Esophagus muscularis mucosa (tissue), 4 donors: ENCODE measurements around the gene MARVELD3. TPM values are rescaled to one million over a fixed set of nuclear protein-coding genes. Genes with fewer than 3 reads are reported as not detected.
"Not testable (repeated sequence)": the region's sequence is repeated elsewhere in the genome, so short reads cannot be mapped to it uniquely, and the experiment has no call there.

Experiments
- DNase-seq: peaks from one replicate; pipeline ENCODE4 v3.0.0-alpha.2; 2017; ENCODE audit errors: extremely low spot score
- H3K27ac ChIP-seq, 4 donors: fragments of 200-600 bp; sonication (generic); replicated peaks in 1 of 4; 1 replicate in 3 of 4; 2 replicates in 1 of 4; pipeline ENCODE4 v1.5.1; 2016 to 2019; ENCODE audit warnings: mild to moderate bottlenecking in 1 of 4
- H3K27me3 ChIP-seq, 4 donors: fragments of 200-600 bp; sonication (generic); one replicate each; pipeline versions ENCODE4 v1.5.1 to v1.6.0; 2016 to 2019
- H3K36me3 ChIP-seq, 4 donors: fragments of 200-600 bp; sonication (generic); one replicate each; pipeline ENCODE4 v1.5.1; 2016 to 2019
- H3K4me1 ChIP-seq, 4 donors: fragments of 200-600 bp; sonication (generic); one replicate each; pipeline ENCODE4 v1.5.1; 2016 to 2019
- H3K4me3 ChIP-seq, 4 donors: fragments of 200-600 bp; sonication (generic); 1 replicate in 2 of 4; 2 replicates in 2 of 4; pipeline ENCODE4 v1.5.1; 2016 to 2019; ENCODE audit warnings: mild to moderate bottlenecking in 4 of 4, moderate library complexity in 1 of 4
- H3K9me3 ChIP-seq, 4 donors: fragments of 200-600 bp; sonication (generic); 1 replicate in 3 of 4; 2 replicates in 1 of 4; pipeline ENCODE4 v1.5.1; 2016 to 2019
- CTCF ChIP-seq, 3 experiments: fragments of 200-600 bp in 2 of 3; fragments of 450-650 bp in 1 of 3; sonication (generic) in 2 of 3; IDR thresholded peaks; one replicate each; pipeline ENCODE4 v1.5.1; 2017 to 2019; ENCODE audit warnings: antibody characterized with exemption in 3 of 3, mild to moderate bottlenecking in 2 of 3, moderate library complexity in 1 of 3
- EP300 ChIP-seq: sonication (generic); formaldehyde crosslinking; IDR thresholded peaks from one replicate; pipeline ENCODE4 v1.6.1; 2017; ENCODE audit warnings: antibody characterized with exemption
- POLR2A ChIP-seq: fragments of 450-650 bp; IDR thresholded peaks from one replicate; pipeline ENCODE4 v1.6.1; 2017; ENCODE audit warnings: antibody characterized with exemption, moderate library complexity, mild to moderate bottlenecking, low read depth
- POLR2AphosphoS5 ChIP-seq, 2 donors: sonication (generic); formaldehyde crosslinking; IDR thresholded peaks; one replicate each; pipeline ENCODE4 v1.6.1; 2017; ENCODE audit warnings: antibody characterized with exemption in 2 of 2
- WGBS: methylation state at CpG from one replicate; pipeline ENCODE4 v1.1.5; 2018; 5-methylcytosine and 5-hydroxymethylcytosine counted together
- intact Hi-C: fragments of 100-400 bp; cut with DNase I; formaldehyde crosslinking; loops from one replicate; pipeline ENCODE4 v1.15.1; 2023
- total RNA-seq, 4 donors: library from RNA; depleted of rRNA; stranded (reverse); fragments of >200 nt; gene quantifications; one replicate each; pipeline versions ENCODE4 v1.1.0 to v1.2.1, GENCODE V29; 2016

Gene MARVELD3
- total RNA-seq, 4 donors from 2014 or later: 0.46 TPM; not detected in 3

- WGBS: 69% methylated on average over 2 of the region's 2 CpGs
- TF ChIP-seq CTCF (IDR thresholded peaks at IDR 0.05) (no peak), EP300 (no peak), POLR2A (no peak), POLR2AphosphoS5 (IDR thresholded peaks at IDR 0.05) (no peak)
- H3K27me3 ChIP-seq: peaks cover 0 to 47% (median 0%) of the 10 kb centered on the region in 4 donors
- no peak overlapping the region for H3K27ac ChIP-seq
- H3K9me3 ChIP-seq: no peaks in the 10 kb centered on the region
- no peaks in the 10 kb centered on the region for H3K36me3 ChIP-seq
- intact Hi-C loops: no loop called here
- DNase-seq: no peak
- peaks cover 0 to 5% (median 4%) of the 10 kb centered on the region in 4 donors for H3K4me1 ChIP-seq
- no peak overlapping the region for H3K4me3 ChIP-seq
Observed at GRCh38 chr16:71609066-71609465, 16.9 kb upstream of the MARVELD3 start.

GRCh38 chr16:71610447-71610846 lies 15.5 kb upstream of the MARVELD3 start:
- TF ChIP-seq POLR2AphosphoS5 (IDR thresholded peaks at IDR 0.05) (no peak), EP300 (no peak)
- Histone ChIP-seq H3K36me3 (no peaks in the 10 kb centered on the region), H3K4me1 (peaks cover 0 to 5% (median 4%) of the 10 kb centered on the region in 4 donors), H3K9me3 (no peaks in the 10 kb centered on the region), H3K27ac (no peak overlapping the region), H3K27me3 (peaks cover 0 to 59% (median 0%) of the 10 kb centered on the region in 4 donors), H3K4me3 (no peak overlapping the region)
- intact Hi-C loops: loop anchor here (5.0 kb wide), 1 partner anchor 198 kb away; no protein-coding TSS in a partner anchor
- WGBS: 79% methylated on average over 4 of the region's 4 CpGs
- no peak for DNase-seq

- no peak overlapping the region for H3K27ac ChIP-seq
- H3K9me3 ChIP-seq: no peaks in the 10 kb centered on the region
- H3K4me1 ChIP-seq: peaks cover 0 to 5% (median 4%) of the 10 kb centered on the region in 4 donors
- intact Hi-C loops: loop anchor here (5.0 kb wide), 1 partner anchor 199 kb away; no protein-coding TSS in a partner anchor
- H3K4me3 ChIP-seq: no peak overlapping the region
- H3K36me3 ChIP-seq: no peaks in the 10 kb centered on the region
- TF ChIP-seq POLR2A (no peak), CTCF (IDR thresholded peaks at IDR 0.05) (peak; percentile 60 to 82 (median 69))
- WGBS: 14% methylated on average over 19 of the region's 19 CpGs
- DNase-seq: no peak
- H3K27me3 ChIP-seq: peaks cover 0 to 66% (median 2%) of the 10 kb centered on the region in 4 donors
Observed at GRCh38 chr16:71610936-71611871, 14.8 kb upstream of the MARVELD3 start.

- DNase-seq, H3K4me1 ChIP-seq, H3K27ac ChIP-seq, H3K36me3 ChIP-seq, H3K9me3 ChIP-seq, H3K4me3 ChIP-seq: not testable (repeated sequence)
- intact Hi-C loops: loop anchor here (5.0 kb wide), 1 partner anchor 203 kb away; no protein-coding TSS in a partner anchor
- peaks cover 0 to 77% (median 2%) of the 10 kb centered on the region in 4 donors for H3K27me3 ChIP-seq
- whole genome bisulfite sequencing: 85% methylated on average over 8 of the region's 8 CpGs
Observed at GRCh38 chr16:71614956-71615355, 11.0 kb upstream of the MARVELD3 start.

GRCh38 chr16:71618429-71618828 lies 7.6 kb upstream of the MARVELD3 start:
- Histone ChIP-seq H3K4me1 (no peaks in the 10 kb centered on the region), H3K4me3 (no peak overlapping the region), H3K9me3 (peaks cover 0 to 8% (median 0%) of the 10 kb centered on the region in 4 donors), H3K27ac (no peak overlapping the region), H3K27me3 (peaks cover 0 to 74% (median 2%) of the 10 kb centered on the region in 4 donors), H3K36me3 (no peaks in the 10 kb centered on the region)
- intact Hi-C loops: no loop called here
- DNase-seq: no peak
- 69% methylated on average over 4 of the region's 4 CpGs for WGBS
- TF ChIP-seq POLR2AphosphoS5 (IDR thresholded peaks at IDR 0.05): no peak
- no peak for TF ChIP-seq CTCF (IDR thresholded peaks at IDR 0.05)
- TF ChIP-seq EP300: no peak
- no peak for TF ChIP-seq POLR2A
